NCI-H226 (cell line): ENCODE measurements around the gene ABHD12.
"Not testable (repeated sequence)": the region's sequence is repeated elsewhere in the genome, so short reads cannot be mapped to it uniquely, and the experiment has no call there.

Source experiments
- DNase-seq: peaks from one replicate; pipeline ENCODE4 v3.0.0-alpha.2; 2015

Gene ABHD12

GRCh38 chr20:25320035-25320800 lies 70.4 kb downstream of the ABHD12 start:
- DNase-seq = no peak

- no peak for DNase-seq
These were observed 71.2 kb downstream of the ABHD12 start for GRCh38 chr20:25319241-25320034.

DNA sequence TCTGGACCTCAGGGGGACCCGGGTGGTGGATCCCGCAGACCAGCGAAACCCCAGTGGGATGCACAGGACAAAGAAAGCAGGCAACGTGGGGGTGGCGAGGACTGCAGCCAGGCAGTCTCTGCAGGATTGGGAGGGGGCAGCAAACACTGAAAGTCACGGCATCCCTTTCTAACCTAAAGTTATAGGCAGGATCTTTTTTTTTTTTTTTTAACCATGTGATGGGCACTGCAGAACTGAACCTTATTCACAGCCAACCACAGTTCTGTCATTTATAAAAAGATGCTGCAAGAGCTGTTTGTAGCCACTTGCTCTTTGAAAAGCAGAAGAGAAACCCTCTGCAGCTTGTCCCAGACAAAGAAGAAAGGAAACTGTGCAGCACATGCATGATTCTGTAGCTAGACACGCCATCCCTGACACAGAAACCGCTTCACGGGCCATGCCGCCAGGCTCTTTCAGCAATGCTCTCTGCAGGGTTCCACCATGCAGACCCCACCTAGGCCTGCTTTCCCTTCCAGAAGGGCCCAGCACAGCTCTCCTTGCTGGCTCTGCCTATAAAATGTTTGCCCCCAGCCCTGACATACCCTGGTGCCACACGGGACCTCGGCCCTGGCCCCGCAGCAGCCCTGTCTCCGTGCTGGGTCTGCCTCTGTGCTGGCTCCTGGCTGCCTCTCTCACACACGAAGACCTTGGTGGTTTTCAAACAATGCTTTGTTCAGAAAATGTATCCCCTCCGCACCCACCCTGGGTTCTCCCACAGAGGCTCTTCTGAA lies 72.0 kb downstream of the ABHD12 start:
- DNase-seq = no peak

- DNase-seq = no peak
These were observed 73.1 kb downstream of the ABHD12 start for GRCh38 chr20:25317351-25318075.

- no peak for DNase-seq
These were observed 74.0 kb downstream of the ABHD12 start for GRCh38 chr20:25316506-25317190.

DNA sequence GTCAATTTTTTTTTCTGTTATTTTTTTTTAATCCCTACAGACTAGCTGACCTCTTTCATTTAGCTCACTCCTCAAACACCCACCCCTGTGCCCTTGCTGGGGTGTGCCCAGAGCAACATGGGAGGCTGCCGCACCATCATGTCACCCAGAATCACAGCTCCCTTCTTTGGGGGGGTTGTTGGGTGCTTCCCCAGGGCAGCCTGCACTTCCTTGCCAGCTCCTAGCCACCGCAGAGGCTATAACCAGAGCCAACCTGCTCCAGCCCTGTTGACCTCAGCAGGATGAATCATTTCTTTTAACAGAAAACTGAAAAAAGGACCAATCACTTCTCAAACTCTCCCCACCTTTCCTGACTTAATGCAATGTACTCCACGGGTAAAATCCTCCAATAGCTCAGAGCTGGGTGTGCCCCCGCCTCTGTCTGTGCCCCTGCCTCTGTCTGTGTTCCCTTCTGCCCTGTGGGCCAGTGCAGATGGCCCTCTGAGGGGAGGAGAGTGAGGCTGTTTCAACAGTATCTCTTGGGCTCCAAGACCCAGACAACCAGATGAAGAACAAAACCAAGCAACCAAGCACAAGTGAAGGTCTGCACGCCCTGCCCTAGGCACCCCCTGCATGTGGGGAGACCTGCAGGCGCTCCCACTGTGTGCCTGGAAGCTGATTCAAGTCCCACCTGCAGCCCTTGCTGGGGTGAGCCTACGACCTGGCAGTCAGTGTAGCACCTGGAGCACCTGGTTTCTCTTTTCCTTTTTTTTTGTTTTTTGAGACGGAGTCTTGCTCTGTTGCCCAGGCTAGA lies 75.0 kb downstream of the ABHD12 start:
- peak; percentile 67 for DNase-seq

GRCh38 chr20:25314497-25315417 lies 75.9 kb downstream of the ABHD12 start:
- no peak for DNase-seq

DNA sequence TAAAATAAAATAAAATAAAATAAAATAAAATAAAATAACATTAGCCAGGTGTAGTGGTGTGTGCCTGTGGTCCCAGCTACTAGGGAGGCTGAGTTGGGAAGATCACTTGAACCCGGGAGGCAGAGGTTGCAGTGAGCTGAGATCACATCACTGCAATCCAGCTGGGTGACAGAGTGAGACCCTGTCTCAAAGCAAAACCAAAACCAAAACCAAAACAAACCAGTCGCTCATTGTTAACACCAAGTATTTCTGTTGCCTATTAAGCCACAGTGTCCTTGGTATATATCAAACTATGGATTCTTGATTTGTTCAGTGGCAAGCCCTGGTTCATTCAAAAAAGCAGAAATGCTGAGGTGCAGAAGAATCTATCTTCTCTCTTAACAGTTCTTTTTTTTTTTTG lies 77.0 kb downstream of the ABHD12 start:
- DNase-seq = no peak

DNA sequence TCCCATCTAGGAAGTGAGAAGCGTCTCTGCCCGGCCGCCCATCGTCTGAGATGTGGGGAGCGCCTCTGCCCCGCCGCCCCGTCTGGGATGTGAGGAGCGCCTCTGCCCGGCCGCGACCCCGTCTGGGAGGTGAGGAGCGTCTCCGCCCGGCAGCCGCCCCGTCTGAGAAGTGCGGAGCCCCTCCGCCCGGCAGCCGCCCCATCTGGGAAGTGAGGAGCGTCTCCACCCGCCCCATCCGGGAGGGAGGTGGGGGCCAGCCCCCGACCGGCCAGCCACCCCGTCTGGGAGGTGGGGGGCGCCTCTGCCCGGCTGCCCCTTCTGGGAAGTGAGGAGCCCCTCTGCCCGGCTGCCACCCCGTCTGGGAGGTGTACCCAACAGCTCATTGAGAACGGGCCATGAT lies 77.9 kb downstream of the ABHD12 start:
- DNase-seq = not testable (repeated sequence)

DNA sequence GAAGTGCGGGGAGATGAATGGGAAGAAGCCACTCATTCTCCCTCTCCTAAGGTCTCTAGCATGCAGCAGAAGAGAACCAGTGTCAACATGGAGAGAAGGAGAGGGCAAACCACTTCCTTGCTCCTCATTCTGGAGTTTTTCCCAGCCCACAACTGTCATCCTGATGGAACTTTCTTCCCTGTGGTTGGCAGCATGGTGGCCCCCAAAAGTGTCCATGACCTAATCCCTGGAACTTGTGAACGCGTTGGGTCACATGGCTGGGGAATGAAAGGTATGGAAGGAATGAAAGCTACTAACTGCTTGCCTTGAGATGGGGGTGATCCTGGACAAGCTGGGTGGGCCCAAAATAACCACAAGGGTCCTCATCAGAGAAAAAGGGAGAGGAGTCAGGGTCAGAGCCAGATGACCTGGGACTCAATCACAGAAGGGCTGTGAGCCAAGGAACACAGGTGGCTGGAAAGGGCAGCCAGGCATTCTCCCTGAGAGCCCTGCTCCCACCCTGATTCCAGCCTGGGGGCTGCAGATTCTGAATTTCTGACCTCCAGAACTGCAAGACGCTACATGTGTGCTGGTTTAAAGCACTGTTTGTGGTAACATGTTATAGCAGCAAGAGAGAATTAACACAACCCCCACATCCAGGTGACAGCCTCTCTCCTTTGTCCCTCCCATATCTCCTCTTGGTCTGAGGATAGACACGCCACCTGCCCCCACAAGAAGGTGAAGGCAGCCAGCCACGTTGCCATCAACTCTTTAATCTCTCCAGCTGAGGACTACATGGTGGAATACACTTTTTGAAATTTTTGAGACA lies 79.5 kb downstream of the ABHD12 start:
- peak; percentile 72 for DNase-seq

GRCh38 chr20:25310268-25310920 lies 80.2 kb downstream of the ABHD12 start:
- peak; percentile 94 for DNase-seq

DNA sequence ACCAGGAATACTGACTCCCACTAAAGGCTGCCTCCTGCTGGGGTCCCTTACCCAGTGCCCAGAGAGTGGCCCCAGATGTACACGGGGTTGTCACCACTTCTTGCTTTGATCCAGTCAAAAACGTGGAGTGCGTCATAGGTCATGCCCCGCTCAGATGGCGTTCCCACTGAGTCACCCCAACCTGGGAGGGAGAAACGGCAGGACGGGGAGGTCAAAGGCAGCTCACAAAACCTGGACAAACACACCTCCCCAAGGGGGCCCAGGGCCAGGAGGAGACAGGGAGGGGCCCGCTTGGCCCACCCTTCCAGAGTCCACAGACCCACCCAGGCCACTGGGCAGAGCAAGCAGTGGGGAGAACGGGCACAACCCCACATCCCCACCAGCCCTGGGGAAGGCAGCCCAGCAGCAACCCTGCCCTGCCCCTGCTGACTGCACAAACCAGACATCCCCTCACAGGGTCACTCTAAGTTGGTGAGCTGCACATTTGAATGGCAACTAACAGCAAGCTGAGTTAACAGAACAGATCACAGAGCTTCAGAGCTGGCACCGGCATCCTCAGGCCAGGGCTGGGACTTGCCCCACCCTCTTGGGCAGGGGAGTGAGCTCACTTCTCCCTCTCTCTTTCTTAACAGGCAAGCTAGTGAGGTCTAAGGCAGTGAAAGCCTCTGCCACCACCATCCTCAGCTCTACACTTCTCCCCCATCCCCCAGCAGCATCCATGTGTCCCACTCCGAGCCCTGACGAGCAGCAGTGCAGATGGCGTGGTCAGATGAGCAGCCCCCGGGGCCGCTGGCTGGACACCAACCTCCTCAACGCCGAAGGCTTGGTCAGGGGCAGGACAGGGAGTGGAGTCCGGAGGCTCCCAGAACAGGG lies 81.0 kb downstream of the ABHD12 start:
- DNase-seq = peak; percentile 83

- DNase-seq = peak; percentile 62
These were observed 81.8 kb downstream of the ABHD12 start for GRCh38 chr20:25308671-25309394.

DNA sequence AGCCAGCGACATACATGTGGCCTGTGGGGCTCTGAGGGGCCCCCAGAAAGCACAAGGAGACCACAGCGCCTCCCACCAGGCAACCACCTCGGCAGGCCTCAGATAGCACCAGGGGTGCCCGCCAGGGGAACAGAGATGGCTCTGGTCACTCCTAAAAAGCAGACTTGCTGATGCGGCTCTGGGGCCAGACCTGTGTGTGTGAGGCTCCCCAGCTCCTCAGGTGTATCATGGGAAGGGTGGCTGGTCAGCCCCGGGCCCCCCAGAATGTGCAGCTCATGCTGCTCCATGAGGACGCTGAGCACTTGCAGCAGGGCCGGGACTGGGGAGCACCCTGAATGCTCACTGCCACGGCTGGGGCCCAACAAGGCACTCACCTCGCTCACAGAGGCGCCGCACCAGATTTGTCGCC lies 82.5 kb downstream of the ABHD12 start:
- no peak for DNase-seq

- no peak for DNase-seq
These were observed 83.4 kb downstream of the ABHD12 start for GRCh38 chr20:25306991-25307903.

- DNase-seq = no peak
These were observed 86.5 kb downstream of the ABHD12 start for GRCh38 chr20:25304025-25304549.
